HG03521 (cell line): ENCODE measurements around the gene MTMR3.
"Not testable (repeated sequence)": the region's sequence is repeated elsewhere in the genome, so short reads cannot be mapped to it uniquely, and the experiment has no call there.

ENCODE experiments used
- ATAC-seq: cut with Tn5 transposase; IDR thresholded peaks from one replicate; pipeline ENCODE4 v1.9.1; 2021; ENCODE audit warnings: mild to moderate bottlenecking, moderate library complexity; ENCODE audit not compliant: unreplicated experiment

MTMR3 gene

GRCh38 chr22:29956680-29957079, 73.7 kb downstream of the MTMR3 start:
- ATAC-seq: no peak

GRCh38 chr22:29958170-29958569, 75.2 kb downstream of the MTMR3 start:
- ATAC-seq: no peak

- ATAC-seq: no peak
These were observed 81.8 kb downstream of the MTMR3 start for GRCh38 chr22:29964776-29965175.

GRCh38 chr22:29967461-29967860, 84.5 kb downstream of the MTMR3 start:
- no peak for ATAC-seq

GRCh38 chr22:29971607-29972006, 88.6 kb downstream of the MTMR3 start:
- no peak for ATAC-seq

- no peak for ATAC-seq
These were observed 89.1 kb downstream of the MTMR3 start for GRCh38 chr22:29972121-29972520.

GRCh38 chr22:29973269-29973668, 90.3 kb downstream of the MTMR3 start:
- ATAC-seq: no peak

GRCh38 chr22:29973680-29974079, 90.7 kb downstream of the MTMR3 start:
- ATAC-seq: not testable (repeated sequence)

GRCh38 chr22:29975494-29975893, 92.5 kb downstream of the MTMR3 start:
- ATAC-seq: no peak

- no peak for ATAC-seq
These were observed 94.1 kb downstream of the MTMR3 start for GRCh38 chr22:29977107-29977506.

- ATAC-seq: peak; percentile 66
These were observed 96.9 kb downstream of the MTMR3 start for GRCh38 chr22:29979777-29980321.

GRCh38 chr22:29983296-29983917, 100.4 kb downstream of the MTMR3 start:
- no peak for ATAC-seq

GRCh38 chr22:29985912-29986311, 102.9 kb downstream of the MTMR3 start:
- no peak for ATAC-seq

- ATAC-seq: no peak
These were observed 104.2 kb downstream of the MTMR3 start for GRCh38 chr22:29987137-29987536.

- no peak for ATAC-seq
These were observed 105.7 kb downstream of the MTMR3 start for GRCh38 chr22:29988719-29989118.

- ATAC-seq: no peak
These were observed 106.5 kb downstream of the MTMR3 start for GRCh38 chr22:29989446-29989845.

GRCh38 chr22:29992341-29993275, 109.6 kb downstream of the MTMR3 start:
- no peak for ATAC-seq

GRCh38 chr22:29994027-29994715, 111.2 kb downstream of the MTMR3 start:
- ATAC-seq: no peak

GRCh38 chr22:29994943-29995342, 112.0 kb downstream of the MTMR3 start:
- no peak for ATAC-seq

GRCh38 chr22:29997107-29997506, 114.1 kb downstream of the MTMR3 start:
- no peak for ATAC-seq

GRCh38 chr22:29997516-29997915, 114.5 kb downstream of the MTMR3 start:
- ATAC-seq: no peak
